GM06990 (cell line): Measurements from ENCODE around the gene RPS6KL1.

Source experiments
- DNase-seq: peaks from one replicate; pipeline ENCODE4 v3.0.0-alpha.2; 2011; ENCODE audit not compliant: insufficient read length; ENCODE audit errors: extremely low read depth
- H3K27me3 ChIP-seq: replicated peaks from 2 replicates; pipeline ENCODE4 v1.6.0; 2011; ENCODE audit warnings: low read length; ENCODE audit not compliant: control insufficient read depth, insufficient read depth
- H3K36me3 ChIP-seq: 2 replicates; pipeline ENCODE4 v1.5.1; 2011; ENCODE audit warnings: low read length; ENCODE audit not compliant: control insufficient read depth, insufficient read depth
- H3K4me3 ChIP-seq: replicated peaks from 2 replicates; pipeline ENCODE4 v1.5.1; 2011; ENCODE audit warnings: low read depth, mild to moderate bottlenecking, control low read depth, low read length
- CTCF ChIP-seq: IDR thresholded peaks from 2 replicates; pipeline ENCODE4 v1.5.1; 2011; ENCODE audit warnings: low read length, control low read depth, mild to moderate bottlenecking, inconsistent platforms; ENCODE audit not compliant: insufficient read depth, poor library complexity, severe bottlenecking

Gene RPS6KL1

DNA sequence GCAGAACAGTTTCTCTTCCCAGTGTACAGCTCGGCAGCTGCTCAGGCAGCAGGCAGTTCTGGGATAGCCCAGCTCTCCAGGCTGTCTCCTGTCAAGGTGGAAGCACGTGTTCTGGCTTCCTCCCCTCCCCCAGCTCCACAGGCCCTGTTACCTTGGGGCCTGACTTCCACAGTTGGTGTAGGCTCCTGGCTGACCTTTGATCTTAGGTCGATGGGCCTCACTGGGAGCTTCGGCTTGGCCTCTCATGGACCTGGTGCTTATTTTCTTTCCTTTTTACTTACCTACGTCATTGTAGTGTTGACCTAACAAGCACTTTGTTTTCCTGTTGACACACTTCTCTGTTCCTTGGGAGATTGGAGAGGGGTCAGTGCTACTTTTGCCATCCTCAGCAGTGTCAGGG lies 24.4 kb downstream of the RPS6KL1 start:
- peaks cover 38% of the 10 kb centered on the region for H3K36me3 ChIP-seq
- H3K27me3 ChIP-seq = no peaks in the 10 kb centered on the region
- H3K4me3 ChIP-seq = no peak overlapping the region
- no peak for TF ChIP-seq CTCF
- DNase-seq = no peak

DNA sequence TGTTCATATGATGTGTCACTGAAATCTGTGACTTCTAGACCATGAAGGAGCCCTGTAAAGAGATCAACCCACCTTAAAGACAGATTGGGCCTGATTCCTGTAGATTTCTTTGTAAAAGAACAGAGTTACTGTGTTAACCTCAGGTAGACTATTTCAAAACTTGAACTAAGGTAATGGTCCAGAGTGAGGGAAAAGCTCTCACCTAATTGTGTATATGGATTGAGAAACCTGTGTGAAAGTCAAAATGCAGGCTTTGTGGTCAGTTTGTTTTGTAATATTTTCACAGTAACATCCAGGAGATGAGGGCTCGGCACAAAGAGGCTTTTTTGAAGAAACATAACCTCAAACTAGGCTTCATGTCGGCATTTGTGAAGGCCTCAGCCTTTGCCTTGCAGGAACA lies 25.0 kb downstream of the RPS6KL1 start:
- no peak overlapping the region for H3K4me3 ChIP-seq
- DNase-seq = no peak
- H3K27me3 ChIP-seq = no peaks in the 10 kb centered on the region
- no peak for TF ChIP-seq CTCF
- H3K36me3 ChIP-seq = peaks cover 36% of the 10 kb centered on the region

- Histone ChIP-seq H3K36me3 (peaks cover 34% of the 10 kb centered on the region), H3K27me3 (no peaks in the 10 kb centered on the region), H3K4me3 (no peak overlapping the region)
- no peak for TF ChIP-seq CTCF
- no peak for DNase-seq
Observed at GRCh38 chr14:74897642-74898041, 25.4 kb downstream of the RPS6KL1 start.

DNA sequence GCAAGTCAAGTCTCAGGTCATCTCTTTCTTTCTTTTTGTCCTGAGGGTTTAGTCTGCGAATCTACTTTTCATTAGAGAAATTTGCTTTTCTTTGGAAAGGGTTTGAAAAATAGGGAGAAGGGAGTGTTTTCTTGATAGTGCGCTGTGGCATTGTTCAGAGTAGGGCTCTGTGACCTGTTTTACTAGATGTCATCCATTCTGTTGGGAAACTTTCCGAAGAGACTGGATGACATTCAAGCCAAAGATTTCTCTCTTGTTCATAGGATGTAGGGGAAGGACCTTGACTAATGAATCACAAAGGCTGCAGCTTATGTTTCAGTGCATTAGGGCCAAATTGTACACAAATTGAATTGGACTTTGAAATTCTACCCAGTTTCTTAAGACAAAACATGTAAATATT lies 26.7 kb downstream of the RPS6KL1 start:
- Histone ChIP-seq H3K4me3 (no peak overlapping the region), H3K27me3 (no peaks in the 10 kb centered on the region), H3K36me3 (peaks cover 28% of the 10 kb centered on the region)
- no peak for TF ChIP-seq CTCF
- DNase-seq = no peak

- Histone ChIP-seq H3K4me3 (no peak overlapping the region; the same call in 1 of the 2 replicates), H3K27me3 (no peaks in the 10 kb centered on the region), H3K36me3 (peaks cover 27% of the 10 kb centered on the region)
- no peak for TF ChIP-seq CTCF
- DNase-seq = no peak
Observed at GRCh38 chr14:74893614-74894091, 29.4 kb downstream of the RPS6KL1 start.

DNA sequence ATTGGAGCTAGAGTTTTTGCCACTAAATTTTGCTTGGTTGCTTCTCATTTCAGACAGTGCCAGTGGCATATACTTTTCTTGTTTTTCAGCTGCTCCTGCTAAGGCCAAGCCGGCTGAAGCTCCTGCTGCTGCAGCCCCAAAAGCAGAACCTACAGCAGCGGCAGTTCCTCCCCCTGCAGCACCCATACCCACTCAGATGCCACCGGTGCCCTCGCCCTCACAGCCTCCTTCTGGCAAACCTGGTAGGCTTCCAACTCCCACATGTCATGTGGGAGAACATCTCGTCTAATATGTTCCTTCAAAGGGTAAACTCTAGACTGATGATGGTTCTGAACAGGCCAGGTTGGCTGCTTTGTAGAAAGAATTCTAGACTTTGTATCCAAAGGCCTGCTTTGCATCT lies 30.3 kb downstream of the RPS6KL1 start:
- no peak for TF ChIP-seq CTCF
- Histone ChIP-seq H3K4me3 (no peak overlapping the region), H3K36me3 (peaks cover 22% of the 10 kb centered on the region), H3K27me3 (no peaks in the 10 kb centered on the region)
- DNase-seq = no peak
